Stimulated activated CD4-positive, alpha-beta T cell treated with anti-CD3 and anti-CD28 coated beads, TNF-alpha, amount 100 ng/mL, for 24 hours (primary cell): ENCODE measurements around the gene CARMIL1.

Source experiments
- DNase-seq, 3 experiments: peaks; one replicate each; pipeline ENCODE4 v3.0.0-alpha.2; 2020; ENCODE audit warnings: low read depth in 3 of 3

The CARMIL1 gene

GRCh38 chr6:25472906-25473305 is 193.7 kb downstream of the CARMIL1 start:
- DNase-seq, result no peak

GRCh38 chr6:25473447-25473846 is 194.3 kb downstream of the CARMIL1 start:
- DNase-seq, result no peak

DNA sequence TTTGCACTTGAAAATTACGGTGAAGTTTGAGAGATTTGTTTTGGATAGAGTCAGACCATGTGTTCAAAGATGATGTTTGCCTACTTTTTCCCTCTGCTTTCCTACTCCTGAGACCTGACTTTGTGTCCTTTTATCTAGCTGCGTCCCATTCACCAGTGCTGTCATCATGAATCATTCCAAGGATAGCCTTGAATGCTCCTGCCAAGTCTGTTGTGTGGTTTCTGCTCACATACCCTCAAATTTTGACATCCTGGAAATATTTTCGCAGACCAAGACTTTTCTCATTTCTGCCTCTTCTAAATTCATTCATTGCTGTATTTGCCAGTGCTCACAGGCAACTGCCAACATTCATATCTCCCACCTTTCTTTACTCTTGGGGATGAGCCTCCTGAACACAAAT is 197.0 kb downstream of the CARMIL1 start:
- DNase-seq, result no peak

- no peak for DNase-seq
These were observed 197.9 kb downstream of the CARMIL1 start for GRCh38 chr6:25477006-25477590.

DNA sequence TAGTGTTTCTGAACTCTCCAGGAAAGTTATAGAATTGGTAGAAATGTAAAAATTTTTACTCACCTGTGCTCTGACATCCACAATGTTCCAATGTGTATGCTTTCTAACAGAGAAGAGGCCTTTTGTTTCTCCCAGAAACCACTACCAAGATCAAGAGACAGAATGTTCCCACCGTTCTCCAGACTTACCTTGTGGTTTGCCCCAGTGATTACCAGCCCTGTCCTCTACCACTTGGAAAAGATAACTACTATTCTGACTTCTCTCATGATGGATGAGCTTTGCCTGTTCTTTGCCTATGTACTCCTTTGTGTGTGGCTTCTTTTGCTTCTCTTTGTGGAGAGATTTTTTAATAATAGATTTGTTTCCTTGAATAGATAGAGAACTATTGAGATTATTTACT is 199.8 kb downstream of the CARMIL1 start:
- no peak for DNase-seq

DNA sequence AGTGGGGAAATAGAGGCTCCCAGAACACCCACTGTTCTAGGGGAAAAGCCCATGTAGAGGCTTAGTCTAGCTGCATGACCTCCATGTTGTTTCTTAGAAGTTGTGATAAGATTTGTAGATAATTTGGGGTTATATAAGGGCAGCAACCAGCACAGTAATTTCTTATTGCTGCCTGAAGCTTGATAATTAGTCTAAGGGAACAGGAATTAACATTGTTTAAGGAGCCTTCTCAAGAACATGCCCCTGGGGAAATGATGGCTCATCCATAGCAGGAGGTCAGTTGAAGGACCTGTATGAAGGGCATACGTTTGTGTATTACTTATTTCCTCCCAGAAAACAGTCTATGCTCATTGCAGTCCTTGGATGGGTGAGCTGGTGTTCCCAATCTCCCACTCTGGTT is 202.1 kb downstream of the CARMIL1 start:
- DNase-seq, result no peak

DNA sequence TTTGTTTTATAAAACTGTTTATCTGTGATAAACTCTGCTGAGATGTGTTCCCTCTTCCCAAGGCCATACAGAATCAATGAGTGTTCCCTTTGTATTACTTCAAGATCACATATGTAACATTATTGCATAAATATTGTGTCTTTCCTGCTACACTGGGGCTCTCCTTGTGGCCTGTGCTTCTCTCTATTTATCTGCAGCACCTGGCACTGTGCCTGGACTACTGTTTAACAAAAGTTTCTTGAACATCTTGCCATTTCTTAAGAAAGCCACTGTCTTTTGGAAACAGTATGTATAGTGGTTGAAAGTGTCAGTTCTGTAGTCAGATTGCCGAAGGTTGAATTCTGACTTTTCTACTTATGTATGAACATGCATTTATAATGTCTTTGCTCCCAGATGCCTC is 203.8 kb downstream of the CARMIL1 start:
- DNase-seq, result no peak

GRCh38 chr6:25483943-25484342 is 204.8 kb downstream of the CARMIL1 start:
- no peak for DNase-seq

GRCh38 chr6:25484900-25485299 is 205.7 kb downstream of the CARMIL1 start:
- no peak for DNase-seq

GRCh38 chr6:25485821-25486534 is 206.8 kb downstream of the CARMIL1 start:
- DNase-seq, result no peak

DNA sequence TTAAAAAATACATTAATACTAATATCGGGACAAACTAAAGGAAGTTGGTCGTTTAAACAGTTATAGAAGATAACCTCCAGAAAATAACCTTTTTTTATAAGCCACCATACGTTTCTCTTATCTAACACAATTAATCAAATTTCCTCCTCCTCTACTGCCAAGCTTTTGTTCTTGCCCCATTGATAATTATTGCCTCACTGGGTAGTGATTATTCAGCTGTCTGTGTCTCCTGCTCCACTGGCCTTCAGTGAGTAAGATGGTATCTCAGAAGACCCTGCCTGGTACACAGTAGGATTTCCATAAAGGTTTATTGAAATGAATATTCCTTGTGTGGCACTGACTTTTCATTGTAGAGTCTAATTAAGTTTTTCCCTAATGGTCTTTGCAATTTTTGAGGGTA is 207.4 kb downstream of the CARMIL1 start:
- DNase-seq, result no peak

DNA sequence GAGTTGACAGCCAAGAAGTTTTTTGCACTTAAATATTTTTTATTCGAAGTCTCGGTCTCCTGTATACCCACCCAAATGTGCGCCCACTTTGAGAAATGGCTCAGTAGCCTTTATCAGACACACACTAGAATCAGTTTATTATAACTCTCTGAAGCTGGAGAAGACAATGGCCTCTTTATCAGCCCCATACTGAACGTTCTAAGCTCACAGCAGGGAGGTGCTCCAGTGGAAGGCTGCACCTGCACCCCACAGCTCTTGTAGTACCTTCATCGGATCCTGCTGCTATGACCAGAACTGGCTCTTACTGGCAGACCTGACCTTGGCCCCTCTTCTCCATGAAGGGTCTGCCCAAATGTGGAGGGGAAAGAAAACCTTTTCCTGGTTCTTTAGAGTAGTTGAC is 207.8 kb downstream of the CARMIL1 start:
- no peak for DNase-seq

GRCh38 chr6:25488156-25488555 is 209.0 kb downstream of the CARMIL1 start:
- no peak for DNase-seq

GRCh38 chr6:25489399-25489798 is 210.2 kb downstream of the CARMIL1 start:
- no peak for DNase-seq

GRCh38 chr6:25490018-25490801 is 211.0 kb downstream of the CARMIL1 start:
- peak; percentile 29 to 62 (median 60) for DNase-seq

GRCh38 chr6:25492951-25493350 is 213.8 kb downstream of the CARMIL1 start:
- DNase-seq, result no peak

DNA sequence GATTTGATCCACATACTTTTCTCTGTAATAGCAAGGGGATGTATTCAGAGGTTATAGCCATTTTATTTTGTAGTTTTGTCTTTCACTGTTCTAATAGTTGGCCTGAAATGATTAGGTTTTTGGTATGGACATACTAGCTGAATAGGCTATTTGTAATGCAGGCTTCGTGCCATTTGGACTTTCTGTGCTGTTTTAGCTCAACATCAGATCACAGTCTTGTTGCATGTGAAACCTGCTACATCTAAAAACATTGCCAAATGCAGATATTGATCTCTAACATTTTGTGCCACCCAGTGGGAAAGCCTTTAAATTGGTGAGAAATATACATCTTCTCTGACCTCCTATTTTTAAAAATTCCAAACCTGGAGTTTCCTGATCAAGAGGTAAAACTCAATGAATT is 215.3 kb downstream of the CARMIL1 start:
- DNase-seq, result no peak

DNA sequence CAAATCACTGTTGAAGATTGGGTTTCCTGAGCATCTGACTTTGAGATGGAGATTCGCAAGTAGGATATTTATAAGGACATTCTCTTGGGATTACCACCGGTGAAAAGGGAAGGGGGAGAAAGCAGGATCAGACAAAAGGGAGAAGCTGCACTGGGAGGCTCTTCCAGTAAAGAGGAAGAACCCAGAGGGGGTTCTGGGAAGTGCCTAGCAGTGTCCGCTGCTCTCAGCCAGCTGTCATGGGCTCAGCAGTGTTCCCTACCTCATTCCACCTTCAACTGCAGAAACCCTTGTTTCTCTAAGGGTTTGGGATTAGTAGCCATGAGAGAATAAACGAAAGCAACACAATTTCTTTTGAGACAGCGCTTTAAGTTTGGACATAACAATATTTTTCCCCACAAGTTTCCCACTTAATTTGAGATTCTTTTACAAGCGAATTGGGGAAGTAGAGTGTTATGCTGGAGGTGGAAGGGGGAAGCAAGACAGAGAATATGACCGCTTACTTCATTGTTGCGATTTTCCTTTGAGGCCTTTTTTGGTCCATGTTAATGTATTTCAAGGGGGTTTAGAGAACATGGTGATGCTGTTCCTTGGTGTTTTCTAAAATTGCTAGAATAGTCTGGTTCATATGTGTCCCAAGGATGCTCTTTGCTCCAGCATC is 218.3 kb downstream of the CARMIL1 start:
- no peak for DNase-seq

- DNase-seq, result no peak
These were observed 219.3 kb downstream of the CARMIL1 start for GRCh38 chr6:25498505-25498904.

DNA sequence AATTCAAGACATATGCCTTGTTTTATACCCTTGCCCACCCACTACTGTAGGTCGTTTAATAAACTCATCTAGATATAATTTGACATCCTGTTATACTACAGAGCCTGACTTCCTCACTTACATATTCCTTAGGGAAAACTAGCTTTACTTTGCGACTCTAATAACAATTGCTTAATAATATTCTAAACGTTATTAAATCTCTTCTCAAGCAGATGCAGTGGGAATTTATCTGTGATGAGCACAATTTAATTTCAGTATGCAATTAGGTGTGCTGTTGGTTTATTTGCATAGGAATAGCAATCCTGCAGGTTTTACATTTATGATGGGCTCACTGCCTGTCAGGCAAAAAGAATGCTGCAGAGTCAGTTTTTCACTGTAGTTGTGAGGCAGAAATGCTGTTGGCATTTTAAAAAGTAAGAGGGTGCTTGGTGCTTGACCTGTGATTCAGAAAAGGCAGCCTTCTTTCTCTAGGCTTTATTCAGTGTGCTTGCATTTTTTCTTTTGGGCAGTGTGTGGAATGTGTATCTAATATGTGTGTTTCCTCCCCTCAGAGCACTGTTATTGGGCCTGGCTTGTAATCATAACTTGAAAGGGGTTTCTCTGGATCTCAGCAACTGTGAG is 220.6 kb downstream of the CARMIL1 start:
- no peak for DNase-seq

DNA sequence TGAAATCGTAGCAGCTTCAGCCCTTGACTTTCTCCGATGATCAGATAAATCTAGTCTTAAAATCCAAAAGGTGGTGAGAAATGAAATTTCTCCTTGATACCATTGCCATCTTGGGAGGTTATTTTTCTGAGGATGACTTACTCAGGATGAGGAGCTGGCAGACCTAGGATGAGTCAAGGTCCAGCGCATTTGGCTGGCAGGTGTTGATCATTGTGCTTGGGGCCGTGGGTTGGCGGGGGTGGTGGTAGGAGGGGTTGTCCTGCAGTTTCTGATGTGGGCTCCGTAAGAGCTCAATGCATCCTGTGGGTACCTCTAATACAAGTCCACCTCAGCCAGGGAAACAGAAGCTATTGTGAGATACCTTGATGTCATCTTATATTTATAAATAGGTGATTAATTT is 224.5 kb downstream of the CARMIL1 start:
- DNase-seq, result no peak

DNA sequence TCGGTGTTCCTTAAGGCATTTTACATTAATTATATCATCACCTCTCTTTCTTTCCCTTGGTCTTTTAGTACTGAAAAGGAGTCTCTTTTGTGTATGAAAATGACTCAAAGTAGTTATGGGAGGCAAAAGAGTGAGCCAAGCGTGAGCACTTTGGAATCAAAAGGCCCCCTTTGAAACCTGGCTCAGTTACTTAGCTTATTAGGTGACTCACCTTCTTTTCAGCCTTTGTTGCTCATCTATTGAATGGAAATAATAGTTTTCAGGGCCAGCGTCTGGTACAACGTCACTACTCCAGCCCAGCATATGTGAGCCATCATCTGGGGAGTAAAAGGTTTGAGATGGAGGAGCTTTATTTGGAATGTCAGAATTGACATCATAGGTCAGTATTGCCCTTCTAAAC is 225.5 kb downstream of the CARMIL1 start:
- DNase-seq, result no peak
